Adipocyte (in vitro differentiated cells): ENCODE measurements around the gene USP44.
"Not testable (repeated sequence)": the region's sequence is repeated elsewhere in the genome, so short reads cannot be mapped to it uniquely, and the experiment has no call there.

ENCODE experiments used
- DNase-seq: peaks from one replicate; pipeline ENCODE4 v3.0.0-alpha.2; 2015; ENCODE audit warnings: low read depth
- H3K27me3 ChIP-seq: replicated peaks from 2 replicates; pipeline ENCODE4 v1.7.0; 2013; ENCODE audit warnings: mild to moderate bottlenecking, low read length, moderate library complexity; ENCODE audit not compliant: control insufficient read depth, insufficient read depth
- H3K36me3 ChIP-seq: 2 replicates; pipeline ENCODE4 v1.7.0; 2013; ENCODE audit warnings: low read length, mild to moderate bottlenecking, moderate library complexity; ENCODE audit not compliant: control insufficient read depth, insufficient read depth, severe bottlenecking
- H3K4me1 ChIP-seq: 2 replicates; pipeline ENCODE4 v1.7.0; 2013; ENCODE audit warnings: mild to moderate bottlenecking, low read length, moderate library complexity; ENCODE audit not compliant: control insufficient read depth, insufficient read depth
- H3K4me3 ChIP-seq: 2 replicates; pipeline ENCODE4 v1.7.0; 2013; ENCODE audit warnings: mild to moderate bottlenecking, low read length, moderate library complexity
- H3K9ac ChIP-seq: 2 replicates; pipeline ENCODE4 v1.7.0; 2013; ENCODE audit warnings: mild to moderate bottlenecking, low read length, moderate library complexity
- H3K9me3 ChIP-seq: 2 replicates; pipeline ENCODE4 v1.7.0; 2013; ENCODE audit warnings: mild to moderate bottlenecking, low read length, moderate library complexity; ENCODE audit not compliant: control insufficient read depth

The USP44 gene

DNA sequence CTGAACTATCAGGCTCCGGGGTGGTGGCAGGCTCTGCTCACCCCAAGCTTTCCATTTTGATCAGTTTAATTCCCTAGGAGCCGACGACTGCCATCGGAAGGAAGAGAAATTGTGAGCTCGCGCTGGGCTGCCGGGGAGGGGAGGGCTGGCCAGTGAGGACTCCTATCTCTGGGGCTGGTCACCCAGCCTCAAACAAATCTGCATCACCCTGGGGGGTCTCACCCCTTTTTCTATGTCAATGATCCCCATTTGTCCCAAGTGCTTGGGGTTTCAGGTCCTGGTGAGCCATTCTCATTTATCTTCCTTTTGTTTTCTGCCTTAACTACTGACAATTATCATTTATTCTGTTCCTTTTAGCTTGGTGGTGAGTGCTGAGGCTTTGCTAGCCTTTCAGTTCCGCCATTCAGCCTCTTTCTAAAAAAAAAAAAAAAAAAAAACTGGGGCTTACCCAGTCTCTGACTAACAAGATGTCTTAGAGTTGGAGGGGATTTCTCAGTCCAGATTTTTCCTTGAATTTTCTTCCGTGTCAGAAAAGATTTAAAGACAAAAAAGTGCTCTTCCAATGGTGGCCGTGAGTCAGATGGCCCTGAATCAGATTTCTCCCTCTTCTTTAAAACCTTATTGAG lies 22.8 kb upstream of the USP44 start:
- H3K4me1 ChIP-seq: no peaks in the 10 kb centered on the region
- H3K27me3 ChIP-seq: peaks cover 2% of the 10 kb centered on the region
- no peaks in the 10 kb centered on the region for H3K9me3 ChIP-seq
- no peaks in the 10 kb centered on the region for H3K36me3 ChIP-seq
- H3K4me3 ChIP-seq: no peak overlapping the region
- no peak for DNase-seq
- H3K9ac ChIP-seq: no peak overlapping the region

DNA sequence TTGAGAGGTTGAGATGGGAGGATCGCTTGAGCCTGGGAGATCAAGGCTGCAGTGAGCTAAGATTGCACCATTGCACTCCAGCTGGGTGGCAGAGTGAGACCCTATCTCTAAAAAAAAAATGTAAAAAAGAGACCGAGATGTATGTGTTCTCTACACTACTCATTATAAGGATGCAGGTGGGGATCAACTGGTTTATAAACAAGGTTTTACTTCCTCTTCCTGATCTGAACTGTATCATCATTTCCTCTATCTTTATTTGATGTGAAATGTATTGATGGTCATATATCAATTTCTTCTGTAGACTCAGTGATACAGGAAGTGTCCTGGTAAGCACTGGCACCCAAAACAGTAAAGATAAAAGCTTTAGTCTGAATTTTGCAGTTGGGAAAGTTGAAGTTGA lies 20.1 kb upstream of the USP44 start:
- Histone ChIP-seq H3K4me1 (no peaks in the 10 kb centered on the region), H3K4me3 (no peak overlapping the region), H3K27me3 (peaks cover 4% of the 10 kb centered on the region), H3K36me3 (no peaks in the 10 kb centered on the region), H3K9me3 (no peaks in the 10 kb centered on the region), H3K9ac (no peak overlapping the region)
- no peak for DNase-seq

DNA sequence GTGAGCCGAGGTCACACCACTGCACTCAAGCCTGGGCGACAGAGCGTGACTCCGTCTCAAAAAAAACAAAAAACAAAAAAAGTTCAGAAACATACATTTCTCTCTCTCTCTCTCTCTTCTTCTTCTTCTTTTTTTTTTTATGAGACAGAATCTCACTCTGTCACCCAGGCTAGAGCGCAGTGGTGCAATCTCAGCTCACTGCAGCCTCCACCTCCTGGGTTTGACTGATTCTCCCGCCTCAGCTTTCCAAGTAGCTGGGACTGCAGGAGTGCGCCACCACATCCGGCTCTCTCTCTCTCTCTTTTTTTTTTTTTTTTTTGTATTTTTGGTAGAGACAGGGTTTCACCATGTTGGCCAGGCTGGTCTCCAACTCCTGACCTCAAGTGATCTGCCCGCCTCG lies 16.8 kb upstream of the USP44 start:
- not testable (repeated sequence) for H3K36me3 ChIP-seq, H3K9ac ChIP-seq, H3K27me3 ChIP-seq, H3K4me1 ChIP-seq, DNase-seq, H3K9me3 ChIP-seq, H3K4me3 ChIP-seq

DNA sequence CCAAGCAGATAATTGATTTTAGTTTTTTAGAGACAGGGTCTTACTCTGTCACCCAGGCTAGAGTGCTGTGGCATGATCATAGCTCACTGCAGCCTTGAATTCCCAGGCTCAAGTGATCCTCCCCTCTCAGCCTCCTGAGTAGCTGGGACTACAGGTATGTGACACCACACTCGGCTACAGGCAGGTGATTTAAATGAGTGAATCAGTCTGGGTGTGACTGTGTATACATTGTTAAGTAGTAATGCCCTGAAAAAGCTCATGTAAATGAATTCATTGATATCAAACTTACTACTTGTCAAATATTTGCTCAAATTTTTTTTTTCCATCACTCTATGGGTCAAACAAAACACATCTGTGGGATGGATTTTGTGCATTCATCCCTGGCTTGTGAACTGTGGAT lies 6.3 kb upstream of the USP44 start:
- no peaks in the 10 kb centered on the region for H3K36me3 ChIP-seq
- H3K9me3 ChIP-seq: no peaks in the 10 kb centered on the region

DNA sequence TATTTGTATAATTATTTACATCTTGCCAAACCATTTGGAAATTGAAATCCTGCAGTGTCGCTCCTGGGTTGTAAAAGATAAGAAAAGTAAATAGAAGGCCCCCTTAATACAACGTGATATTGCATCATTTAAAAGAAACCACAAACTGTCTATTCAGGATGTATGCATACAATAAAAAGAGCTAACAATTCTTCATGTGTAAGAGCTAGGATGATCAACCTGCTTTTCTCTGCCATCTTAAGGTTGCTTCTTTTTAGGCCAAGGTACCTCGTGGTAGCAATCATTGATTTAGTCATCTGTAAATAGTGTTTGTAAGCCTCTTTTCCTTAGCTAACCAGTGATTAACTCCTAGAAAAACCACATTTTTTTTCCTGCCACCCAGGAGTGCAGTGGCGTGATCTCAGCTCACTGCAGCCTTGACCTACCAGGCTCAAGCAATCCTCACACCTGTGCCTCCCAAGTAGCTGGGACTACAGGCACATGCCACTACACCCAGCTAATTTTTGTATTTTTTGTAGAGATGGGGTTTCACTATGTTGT lies 3.3 kb upstream of the USP44 start:
- H3K4me3 ChIP-seq: no peak overlapping the region
- peaks cover 6% of the 10 kb centered on the region for H3K27me3 ChIP-seq
- DNase-seq: no peak

More for the DNA sequence above, 6.3 kb upstream of the USP44 start:
- Histone ChIP-seq H3K4me1 (no peaks in the 10 kb centered on the region), H3K4me3 (no peak overlapping the region), H3K9ac (no peak overlapping the region), H3K27me3 (no peaks in the 10 kb centered on the region)
- DNase-seq: no peak

DNA sequence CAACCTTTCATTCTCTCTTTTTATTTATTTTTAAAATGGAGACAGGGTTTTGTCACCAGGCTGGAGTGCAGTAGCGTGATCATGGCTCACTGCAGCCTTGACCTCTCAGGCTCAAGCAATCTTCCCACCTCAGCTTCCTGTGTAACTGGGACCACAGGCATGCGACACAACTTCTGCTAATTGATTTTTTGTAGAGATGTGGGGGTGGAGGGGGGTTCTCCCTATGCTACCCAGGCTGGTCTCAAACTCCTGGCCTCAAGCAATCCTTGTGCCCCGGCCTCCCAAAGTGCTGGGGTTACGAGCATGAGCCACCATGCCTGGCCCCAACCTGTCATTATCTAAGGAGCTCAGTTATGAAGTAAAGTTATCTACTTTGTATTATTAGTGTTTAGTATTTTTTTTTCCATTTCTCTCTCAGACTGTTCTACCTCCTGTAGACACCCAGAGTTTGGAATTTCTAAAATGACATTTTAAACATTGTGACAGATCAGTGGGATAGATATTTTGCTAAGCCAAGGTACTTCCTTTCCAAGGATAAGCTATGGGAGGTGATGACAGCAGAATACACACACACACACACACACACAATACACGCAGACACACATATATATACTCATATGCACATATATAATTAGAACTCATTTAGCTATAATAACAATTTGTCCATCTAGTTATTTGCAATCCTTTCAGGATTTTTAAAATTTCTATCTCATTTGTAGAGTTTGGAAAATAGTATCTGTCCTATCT lies 2.1 kb upstream of the USP44 start:
- Histone ChIP-seq H3K9me3 (peaks cover 10% of the 10 kb centered on the region), H3K4me3 (no peak overlapping the region), H3K36me3 (no peaks in the 10 kb centered on the region), H3K9ac (no peak overlapping the region), H3K4me1 (no peaks in the 10 kb centered on the region), H3K27me3 (peaks cover 13% of the 10 kb centered on the region)
- DNase-seq: no peak

More for the DNA sequence above, 3.3 kb upstream of the USP44 start:
- Histone ChIP-seq H3K9me3 (peaks cover 3% of the 10 kb centered on the region), H3K36me3 (no peaks in the 10 kb centered on the region), H3K9ac (no peak overlapping the region), H3K4me1 (no peaks in the 10 kb centered on the region)

DNA sequence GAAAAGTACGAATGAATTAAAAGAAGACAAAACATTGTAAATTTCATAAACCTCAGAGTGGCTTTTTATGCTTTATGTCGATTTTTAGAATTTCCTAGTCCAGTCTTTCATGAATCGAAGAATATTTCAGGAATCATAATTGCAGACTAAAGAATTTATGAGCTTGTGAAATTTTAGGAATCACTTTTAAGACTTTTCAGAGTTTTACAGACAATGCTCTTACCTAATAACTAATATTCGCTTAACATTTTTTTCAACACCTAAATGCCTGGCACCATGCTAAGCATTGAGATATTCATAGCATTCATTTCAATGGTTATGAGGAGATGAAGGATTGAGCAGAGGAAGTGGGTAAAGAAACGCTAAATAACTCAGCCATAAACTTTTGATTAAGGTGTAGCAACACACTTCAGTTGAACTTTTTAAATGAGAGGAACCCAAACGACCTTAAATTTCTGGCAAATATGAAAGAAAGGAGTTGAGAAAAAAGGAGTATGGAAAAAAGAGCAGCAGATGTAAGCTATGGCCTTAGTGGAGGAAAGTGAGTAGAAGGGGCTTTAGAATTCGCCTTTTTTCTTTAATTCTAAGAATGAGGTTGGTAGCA lies 739 bp upstream of the USP44 start:
- Histone ChIP-seq H3K4me3 (no peak overlapping the region), H3K9ac (no peak overlapping the region), H3K36me3 (no peaks in the 10 kb centered on the region), H3K27me3 (peaks cover 13% of the 10 kb centered on the region), H3K4me1 (peaks cover 3% of the 10 kb centered on the region), H3K9me3 (peaks cover 10% of the 10 kb centered on the region)
- DNase-seq: no peak

DNA sequence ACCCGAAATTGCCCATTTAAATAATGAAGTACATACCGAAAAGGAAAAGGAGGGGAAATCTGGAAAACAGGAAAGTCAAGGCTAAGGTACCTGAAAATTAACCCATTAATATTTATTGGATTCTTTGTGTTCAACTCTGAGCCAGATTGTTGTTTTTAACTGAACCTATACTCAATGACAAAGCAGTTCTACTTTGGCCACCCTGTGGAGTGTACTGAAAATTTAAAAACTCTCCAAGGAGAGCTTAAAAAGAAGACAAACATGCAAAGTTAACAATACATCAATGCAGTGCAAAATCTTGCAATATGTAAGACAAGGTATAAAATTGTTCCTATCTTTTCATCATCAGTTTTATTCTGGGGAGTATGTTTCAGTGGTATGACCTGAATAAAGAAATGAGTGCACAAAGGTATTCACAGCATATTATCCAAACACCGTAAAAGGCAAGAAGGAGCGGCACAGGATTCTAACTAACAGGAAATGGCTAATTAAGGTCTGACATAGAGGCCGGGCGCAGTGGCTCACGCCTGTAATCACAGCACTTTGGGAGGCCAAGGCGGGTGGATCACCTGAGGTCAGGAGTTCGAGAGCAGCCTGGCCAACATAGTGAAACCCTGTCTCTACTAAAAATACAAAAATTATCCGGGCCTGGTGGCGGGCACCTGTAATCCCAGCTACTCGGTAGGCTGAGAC lies 1.7 kb downstream of the USP44 start:
- H3K9ac ChIP-seq: no peak overlapping the region
- H3K27me3 ChIP-seq: peaks cover 13% of the 10 kb centered on the region
- no peaks in the 10 kb centered on the region for H3K36me3 ChIP-seq
- H3K4me1 ChIP-seq: peaks cover 3% of the 10 kb centered on the region
- peak overlapping the region; percentile 76 for H3K4me3 ChIP-seq
- H3K9me3 ChIP-seq: peaks cover 10% of the 10 kb centered on the region
- no peak for DNase-seq

DNA sequence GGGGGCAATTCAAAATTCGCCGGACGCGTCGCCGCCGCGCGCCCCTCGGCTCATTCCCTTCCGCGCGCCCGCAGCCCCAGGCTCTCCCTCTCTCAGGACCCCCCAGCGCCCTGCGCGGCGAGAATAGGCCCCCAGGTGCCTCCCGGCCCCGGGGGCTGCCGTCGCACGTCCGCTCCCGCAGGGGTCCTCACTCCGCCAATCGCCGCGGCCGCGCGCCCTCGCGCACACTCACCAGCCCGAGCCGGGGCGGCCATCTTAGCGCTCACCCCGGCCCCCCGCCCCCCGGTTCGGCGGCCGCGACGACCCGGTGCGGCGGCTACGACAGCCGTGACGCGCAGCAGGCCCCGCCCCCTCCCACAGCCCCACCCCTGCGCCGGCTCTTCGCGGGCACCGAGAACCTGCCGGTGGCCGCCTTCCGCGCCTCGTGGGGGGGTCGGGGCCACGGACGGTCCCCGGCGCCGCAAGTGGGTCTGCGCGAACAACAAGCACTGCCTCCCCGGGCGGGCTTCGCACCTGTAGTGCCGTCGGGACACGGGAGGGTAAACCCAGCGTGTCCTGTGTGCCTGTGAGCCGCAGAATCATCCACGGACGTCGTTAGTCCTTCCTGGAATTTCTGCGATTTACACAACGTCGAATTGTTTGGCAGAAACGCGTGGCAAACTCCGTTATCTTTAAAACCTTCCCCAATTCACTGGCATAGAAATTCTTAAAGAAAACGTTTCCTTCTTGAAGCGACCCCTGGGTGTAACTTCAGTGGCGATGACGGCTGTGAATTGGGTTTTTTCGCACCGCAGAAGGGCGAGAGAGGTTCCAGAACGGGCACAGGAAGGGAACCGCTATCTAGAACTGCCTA lies 2.5 kb downstream of the USP44 start:
- H3K27me3 ChIP-seq: peaks cover 13% of the 10 kb centered on the region
- H3K9ac ChIP-seq: peak overlapping the region; percentile 70
- peak overlapping the region; percentile 76 for H3K4me3 ChIP-seq
- H3K9me3 ChIP-seq: peaks cover 10% of the 10 kb centered on the region
- peaks cover 3% of the 10 kb centered on the region for H3K4me1 ChIP-seq
- no peaks in the 10 kb centered on the region for H3K36me3 ChIP-seq
- DNase-seq: peak; percentile 39

DNA sequence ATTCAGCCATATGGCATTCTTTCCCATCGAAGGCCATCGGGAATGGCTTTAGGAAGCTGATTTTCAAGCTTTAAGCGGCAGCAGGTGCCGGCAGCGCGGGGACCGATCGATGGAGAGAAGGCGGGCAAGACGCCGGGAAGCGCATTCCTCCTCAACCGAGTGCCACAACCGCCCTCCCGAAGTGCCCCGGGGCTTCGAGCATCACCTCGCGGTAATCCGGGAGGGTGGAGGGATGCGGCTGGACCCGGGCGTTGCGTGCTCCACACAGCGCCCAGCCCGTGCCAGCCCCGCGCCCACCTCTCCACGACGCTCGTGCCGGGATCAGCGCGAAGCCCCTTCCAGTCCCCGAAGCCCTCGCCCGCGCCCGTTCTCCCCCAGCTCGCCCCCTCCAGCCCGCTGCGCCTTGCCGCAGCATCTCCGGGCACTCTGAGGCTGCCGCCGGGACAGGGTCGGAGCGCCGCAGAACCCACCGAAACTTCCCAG lies 3.2 kb downstream of the USP44 start:
- peaks cover 13% of the 10 kb centered on the region for H3K27me3 ChIP-seq
- peak; percentile 18 for DNase-seq
- H3K4me3 ChIP-seq: peak overlapping the region; percentile 76
- peak overlapping the region; percentile 70 for H3K9ac ChIP-seq
- no peaks in the 10 kb centered on the region for H3K36me3 ChIP-seq
- H3K4me1 ChIP-seq: peaks cover 3% of the 10 kb centered on the region
- H3K9me3 ChIP-seq: peaks cover 10% of the 10 kb centered on the region
